Gastrocnemius medialis (tissue), 4 donors: ENCODE measurements around the gene PRPF19.

Experiments
- CTCF ChIP-seq, 5 experiments: fragments of 450-650 bp in 3 of 5; fragments of 200-600 bp in 2 of 5; sonication (generic) in 2 of 5; IDR thresholded peaks in 4 of 5; conservative IDR thresholded peaks in 1 of 5; 1 replicate in 4 of 5; 2 replicates in 1 of 5; pipeline ENCODE4 v1.5.1; 2016 to 2019; ENCODE audit warnings: antibody characterized with exemption in 5 of 5, mild to moderate bottlenecking in 3 of 5, moderate library complexity in 3 of 5
- POLR2A ChIP-seq, 2 donors: fragments of 450-650 bp; IDR thresholded peaks; one replicate each; pipeline ENCODE4 v1.6.1; 2017; ENCODE audit warnings: antibody characterized with exemption in 2 of 2, mild to moderate bottlenecking in 2 of 2, moderate library complexity in 2 of 2

GRCh38 chr11:60905047-60905446, 1.3 kb downstream of the PRPF19 start:
- TF ChIP-seq CTCF (IDR thresholded peaks at IDR 0.05 in 4 of 5, conservative IDR thresholded peaks at IDR 0.05 in 1 of 5) (no peak), POLR2A (IDR thresholded peaks at IDR 0.05) (no peak)
